Epithelial cell of proximal tubule (primary cell): Measurements from ENCODE around the gene UGT1A10. TPM values are rescaled to one million over a fixed set of nuclear protein-coding genes. Genes with fewer than 3 reads are reported as not detected.

Source experiments
- DNase-seq: peaks from one replicate; pipeline ENCODE4 v3.0.0-alpha.2; 2011; ENCODE audit warnings: low read depth
- H3K4me3 ChIP-seq: 2 replicates; pipeline ENCODE4 v1.5.1; 2011; ENCODE audit warnings: low read depth, mild to moderate bottlenecking, low read length
- total RNA-seq: library from RNA; depleted of rRNA; stranded (reverse); fragments of >200 nt; gene quantifications from 2 replicates; pipeline ENCODE4 v1.2.3, GENCODE V29; 2015
- TF ChIP-seq, protein P1 (sequence below): conservative IDR thresholded peaks from 2 replicates; pipeline ENCODE4 v1.5.1; 2012; ENCODE audit warnings: low read depth, mild to moderate bottlenecking, low read length

UGT1A10 gene
- total RNA-seq, 1 donor from 2014 or later = not detected

- TF ChIP-seq, protein P1, sequence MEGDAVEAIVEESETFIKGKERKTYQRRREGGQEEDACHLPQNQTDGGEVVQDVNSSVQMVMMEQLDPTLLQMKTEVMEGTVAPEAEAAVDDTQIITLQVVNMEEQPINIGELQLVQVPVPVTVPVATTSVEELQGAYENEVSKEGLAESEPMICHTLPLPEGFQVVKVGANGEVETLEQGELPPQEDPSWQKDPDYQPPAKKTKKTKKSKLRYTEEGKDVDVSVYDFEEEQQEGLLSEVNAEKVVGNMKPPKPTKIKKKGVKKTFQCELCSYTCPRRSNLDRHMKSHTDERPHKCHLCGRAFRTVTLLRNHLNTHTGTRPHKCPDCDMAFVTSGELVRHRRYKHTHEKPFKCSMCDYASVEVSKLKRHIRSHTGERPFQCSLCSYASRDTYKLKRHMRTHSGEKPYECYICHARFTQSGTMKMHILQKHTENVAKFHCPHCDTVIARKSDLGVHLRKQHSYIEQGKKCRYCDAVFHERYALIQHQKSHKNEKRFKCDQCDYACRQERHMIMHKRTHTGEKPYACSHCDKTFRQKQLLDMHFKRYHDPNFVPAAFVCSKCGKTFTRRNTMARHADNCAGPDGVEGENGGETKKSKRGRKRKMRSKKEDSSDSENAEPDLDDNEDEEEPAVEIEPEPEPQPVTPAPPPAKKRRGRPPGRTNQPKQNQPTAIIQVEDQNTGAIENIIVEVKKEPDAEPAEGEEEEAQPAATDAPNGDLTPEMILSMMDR = no peak
- H3K4me3 ChIP-seq = no peak overlapping the region
- DNase-seq = no peak
Measured at GRCh38 chr2:233815861-233816260, 179.6 kb downstream of the UGT1A10 start.

GRCh38 chr2:233816334-233816733 is 180.1 kb downstream of the UGT1A10 start:
- TF ChIP-seq, protein P1 = no peak
- no peak for DNase-seq
- no peak overlapping the region for H3K4me3 ChIP-seq

- TF ChIP-seq, protein P1 = no peak
- DNase-seq = no peak
- H3K4me3 ChIP-seq = no peak overlapping the region
Measured at GRCh38 chr2:233816771-233817170, 180.5 kb downstream of the UGT1A10 start.

DNA sequence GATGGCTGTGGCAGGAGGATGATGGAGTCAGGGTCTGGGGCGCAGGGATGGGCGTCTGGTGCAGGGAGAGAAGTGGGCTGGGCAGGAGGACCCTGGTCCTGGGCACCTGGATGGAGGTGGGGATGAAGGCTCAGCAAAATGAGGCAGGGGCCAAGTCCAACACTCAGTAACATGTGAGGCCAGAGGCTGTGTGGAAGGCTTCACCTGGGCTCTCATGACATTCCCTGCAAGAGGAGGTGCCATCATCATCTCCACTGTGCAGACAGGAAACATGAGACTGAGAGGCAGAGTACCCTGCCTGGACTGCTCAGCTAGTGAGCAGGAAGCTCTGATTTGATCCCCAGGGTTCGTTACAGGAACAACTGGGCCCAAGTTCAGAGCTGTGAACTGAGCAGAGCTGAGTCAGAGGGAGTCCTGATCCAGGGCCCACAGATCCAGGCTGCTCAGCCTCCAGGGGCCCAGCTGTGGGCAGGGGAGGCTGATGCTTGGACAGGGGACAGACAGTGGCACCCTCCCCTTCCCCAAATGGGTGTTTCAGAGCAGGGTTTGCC is 181.2 kb downstream of the UGT1A10 start:
- TF ChIP-seq, protein P1 = no peak
- no peak overlapping the region for H3K4me3 ChIP-seq
- DNase-seq = no peak

GRCh38 chr2:233817995-233818638 is 181.9 kb downstream of the UGT1A10 start:
- TF ChIP-seq, protein P1 = no peak
- H3K4me3 ChIP-seq = no peak overlapping the region
- DNase-seq = no peak

GRCh38 chr2:233818639-233819621 is 182.7 kb downstream of the UGT1A10 start:
- TF ChIP-seq, protein P1 = no peak
- H3K4me3 ChIP-seq = no peak overlapping the region
- no peak for DNase-seq
